Stimulated activated CD4-positive, alpha-beta T cell treated with anti-CD3 and anti-CD28 coated beads, Interleukin-4, amount 100 ng/mL, for 4 hours (primary cell): ENCODE results near the gene MPZL2.

Experiments
- DNase-seq, 2 experiments: peaks; one replicate each; pipeline ENCODE4 v3.0.0-alpha.2; 2020

The MPZL2 gene

DNA sequence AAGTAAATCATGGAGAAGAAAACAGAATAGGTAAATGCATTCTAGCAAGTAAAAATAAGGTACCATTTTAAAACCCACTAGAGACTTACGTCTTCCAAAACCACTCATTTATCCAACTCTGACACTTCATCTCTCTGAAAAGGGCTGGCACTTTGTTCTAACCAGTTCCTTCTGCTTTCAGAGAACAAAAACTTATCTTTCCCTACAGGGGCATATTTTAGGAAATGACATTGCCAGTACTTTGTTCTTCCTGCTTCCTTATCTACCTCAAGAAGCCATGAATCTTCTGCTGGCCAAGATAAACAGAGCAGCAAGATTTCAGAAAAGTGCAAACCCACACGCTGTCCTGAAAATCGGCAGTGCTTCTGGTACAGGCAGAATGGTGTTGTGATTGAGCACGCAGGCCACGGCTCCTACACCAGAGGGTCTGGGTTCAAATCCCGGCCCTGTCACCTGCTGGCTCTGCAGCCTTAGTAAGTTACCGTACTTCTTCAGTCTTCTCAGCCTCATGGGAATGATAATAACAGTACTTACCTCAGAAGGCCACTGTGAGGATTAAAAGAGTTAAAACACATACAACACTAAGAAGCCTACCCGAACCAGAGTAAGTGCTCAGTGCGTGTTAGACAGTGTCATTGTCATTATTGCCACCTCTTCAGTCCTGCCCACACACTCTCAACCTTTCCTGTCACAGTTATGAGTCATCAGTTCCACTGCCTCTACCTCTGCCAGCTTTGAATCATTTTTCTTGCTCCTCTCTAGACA lies 22.9 kb downstream of the MPZL2 start:
- DNase-seq, result peak; percentile 44 to 83

- DNase-seq, result peak in 1 of 2 experiments; percentile 24
Measured at GRCh38 chr11:118239509-118240205, 24.4 kb downstream of the MPZL2 start.

- no peak for DNase-seq
Measured at GRCh38 chr11:118238929-118239328, 25.2 kb downstream of the MPZL2 start.

GRCh38 chr11:118238421-118238820 lies 25.7 kb downstream of the MPZL2 start:
- no peak for DNase-seq

- no peak for DNase-seq
Measured at GRCh38 chr11:118236170-118236569, 27.9 kb downstream of the MPZL2 start.

DNA sequence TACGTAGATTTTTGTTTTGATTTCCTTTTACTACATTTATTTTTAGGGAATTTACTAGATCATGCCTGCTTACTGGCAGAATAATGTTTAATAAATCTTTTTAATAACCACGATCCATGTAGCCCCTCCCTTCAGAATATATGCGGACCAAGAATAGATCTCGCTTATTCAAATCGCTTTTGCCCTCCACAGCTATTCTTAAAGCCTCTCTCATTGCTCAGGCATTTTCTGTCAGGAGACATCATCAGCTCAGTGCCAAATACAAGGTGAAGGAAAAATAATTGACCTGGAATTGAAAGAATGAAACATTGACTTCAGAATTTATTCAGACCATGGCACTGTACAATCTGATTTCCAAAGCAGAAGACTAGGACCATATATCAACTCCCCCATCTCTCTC lies 29.3 kb downstream of the MPZL2 start:
- DNase-seq, result no peak

- DNase-seq, result no peak
Measured at GRCh38 chr11:118233850-118234249, 30.2 kb downstream of the MPZL2 start.

GRCh38 chr11:118233377-118233776 lies 30.7 kb downstream of the MPZL2 start:
- no peak for DNase-seq

DNA sequence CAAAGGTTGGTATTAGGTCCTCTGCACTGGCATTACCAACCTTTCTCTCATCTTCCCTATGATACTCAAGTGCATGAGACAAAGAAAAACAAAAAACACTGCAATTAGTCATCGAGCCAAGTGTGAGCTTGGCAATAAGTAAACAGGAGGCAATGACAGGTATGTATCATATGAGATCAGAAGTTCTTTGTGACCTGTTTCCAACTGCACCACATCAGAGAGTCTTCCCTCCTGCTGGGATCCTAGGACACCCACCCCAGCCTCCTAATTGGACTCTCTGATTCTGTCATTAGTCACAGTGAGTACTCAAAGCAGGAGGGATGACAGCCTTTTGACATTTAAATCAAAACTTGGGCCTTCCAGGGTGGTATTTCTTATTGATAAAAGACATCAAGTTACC lies 31.4 kb downstream of the MPZL2 start:
- DNase-seq, result peak; percentile 30 to 75

- no peak for DNase-seq
Measured at GRCh38 chr11:118231461-118231860, 32.6 kb downstream of the MPZL2 start.

- no peak for DNase-seq
Measured at GRCh38 chr11:118230088-118230487, 34.0 kb downstream of the MPZL2 start.

GRCh38 chr11:118229274-118229847 lies 34.7 kb downstream of the MPZL2 start:
- DNase-seq, result no peak

- no peak for DNase-seq
Measured at GRCh38 chr11:118227865-118228785, 36.0 kb downstream of the MPZL2 start.

GRCh38 chr11:118226781-118227180 lies 37.3 kb downstream of the MPZL2 start:
- no peak for DNase-seq

DNA sequence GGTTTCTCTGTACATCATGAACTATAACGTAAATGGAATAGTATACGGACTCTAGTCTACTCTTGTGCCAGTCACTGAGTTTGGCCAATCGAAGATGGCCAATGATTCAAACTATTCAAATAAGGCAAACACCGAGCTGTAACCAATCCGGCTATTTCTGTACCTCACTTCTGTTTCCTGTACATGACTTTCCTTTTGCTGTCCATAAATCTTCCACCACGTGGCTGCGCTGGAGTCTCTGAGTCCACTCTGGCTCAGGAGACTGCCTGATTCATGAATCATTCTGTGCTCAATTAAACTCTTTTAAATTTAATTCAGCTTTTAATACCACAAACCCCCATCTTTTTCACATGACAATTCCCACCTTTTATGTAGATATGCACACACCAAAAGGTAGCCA lies 37.8 kb downstream of the MPZL2 start:
- DNase-seq, result no peak

DNA sequence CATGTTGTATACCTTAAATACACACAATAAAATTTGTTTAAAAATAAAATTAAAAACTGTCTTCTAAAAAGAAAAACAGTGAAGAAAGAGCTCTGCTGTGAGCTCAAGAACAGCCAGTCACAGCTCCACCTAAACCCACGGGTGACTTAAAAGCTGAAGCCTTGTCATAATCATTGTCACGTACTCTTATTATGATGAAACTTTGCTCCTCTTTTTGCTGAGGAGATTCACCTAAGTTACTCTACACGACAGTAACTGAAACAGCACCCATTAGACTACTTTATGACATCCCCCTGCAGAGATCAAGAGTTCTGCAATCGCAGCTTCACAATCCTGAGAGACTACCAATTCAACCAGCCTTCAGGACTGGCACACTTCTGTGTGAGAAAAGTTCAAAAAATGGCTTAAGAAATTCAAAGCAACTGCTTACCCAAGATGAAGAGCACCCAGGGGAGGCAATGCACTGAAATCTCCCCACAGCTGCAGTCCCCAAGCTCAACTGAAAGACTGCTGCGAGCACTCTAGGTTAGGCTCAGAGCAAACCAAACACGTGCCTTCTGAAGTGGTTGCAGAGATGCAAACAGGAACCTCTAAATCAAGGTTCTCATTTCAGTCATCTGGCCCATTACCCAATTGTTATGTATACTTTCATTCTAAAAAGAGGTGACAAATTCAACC lies 39.4 kb downstream of the MPZL2 start, which contains the start of gene JAML:
JAML (minus strand) TSS at position 501 of the 678 bp plus-strand sequence. CDS start 10,145 bp downstream, outside the sequence.
- DNase-seq, result peak; percentile 43 to 55

DNA sequence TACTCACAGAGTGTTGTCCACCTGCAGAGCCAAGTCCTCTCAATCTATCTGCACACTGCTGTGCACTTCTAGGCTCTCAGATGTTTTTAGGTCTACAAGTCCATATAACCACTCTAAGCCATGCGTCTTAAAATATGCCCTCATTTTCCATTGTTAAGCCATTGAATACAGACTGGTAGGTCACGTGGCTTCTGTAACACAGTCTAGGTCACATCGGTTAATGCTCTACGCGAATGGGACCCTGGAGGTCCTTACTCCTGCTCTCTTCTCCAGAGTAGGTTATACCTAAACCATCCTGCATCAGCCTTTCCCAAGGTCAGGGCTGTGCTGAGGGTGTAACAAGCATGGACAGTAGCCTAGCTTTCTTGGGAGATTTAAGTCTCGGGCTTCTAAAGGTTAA lies 40.1 kb downstream of the MPZL2 start:
- peak in 1 of 2 experiments; percentile 25 for DNase-seq

DNA sequence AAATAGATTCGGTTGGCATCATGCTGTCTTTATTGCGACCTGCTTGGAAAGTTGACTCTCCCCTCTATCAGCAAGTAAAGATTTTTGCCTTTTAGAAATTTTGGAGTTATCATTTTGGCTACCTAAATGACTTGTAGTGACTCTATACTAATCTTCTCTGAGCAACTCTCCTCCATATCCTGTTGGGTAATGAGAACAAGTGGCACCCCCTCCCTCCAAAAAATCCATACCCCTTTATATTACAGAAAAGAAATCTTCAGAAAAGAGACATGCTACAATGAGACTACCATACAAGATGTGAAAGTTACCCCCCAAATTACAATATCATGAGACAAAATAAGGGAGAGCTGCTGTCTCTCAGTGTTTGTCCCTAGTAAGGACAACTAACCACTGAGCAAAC lies 40.5 kb downstream of the MPZL2 start:
- DNase-seq, result no peak

DNA sequence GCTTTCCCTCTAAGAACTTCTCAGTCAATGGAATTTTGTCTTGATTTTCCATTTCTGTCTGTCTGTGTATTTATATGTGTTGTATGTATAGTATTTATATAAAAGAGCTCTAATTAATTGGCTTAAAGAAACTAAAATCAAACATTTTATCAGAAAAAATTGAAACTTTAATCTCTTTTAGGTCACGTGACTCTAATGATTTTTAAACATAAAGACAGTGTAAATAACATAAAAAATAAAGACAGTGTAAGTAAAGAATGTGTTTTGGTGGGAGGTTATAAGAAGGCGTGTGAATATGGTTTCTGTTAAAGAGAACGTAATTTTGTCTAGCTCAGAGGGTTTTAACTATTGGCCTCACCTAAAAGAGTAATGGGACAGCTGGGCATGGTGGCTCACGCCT lies 41.7 kb downstream of the MPZL2 start:
- DNase-seq, result no peak

GRCh38 chr11:118221419-118221818 lies 42.7 kb downstream of the MPZL2 start:
- DNase-seq, result no peak

- no peak for DNase-seq
Measured at GRCh38 chr11:118219732-118220131, 44.4 kb downstream of the MPZL2 start.

DNA sequence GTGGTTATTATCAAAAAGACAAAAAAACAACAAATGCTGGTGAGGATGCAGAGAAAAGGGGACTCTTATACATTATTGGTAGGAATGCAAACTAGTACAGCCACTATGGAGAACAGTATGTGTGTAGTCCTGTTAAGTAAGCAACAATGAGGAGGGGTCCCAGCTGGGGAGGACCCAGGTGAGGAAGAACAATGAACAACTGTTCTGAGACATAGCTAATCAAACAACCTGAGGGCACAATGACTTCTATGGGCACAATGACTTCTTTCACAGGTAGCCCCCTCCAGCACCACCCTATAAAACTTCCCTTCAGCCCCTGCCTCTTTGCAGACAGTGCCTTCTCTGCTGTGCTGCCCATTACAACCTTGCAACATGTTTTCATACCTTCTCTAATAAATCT lies 44.9 kb downstream of the MPZL2 start:
- no peak for DNase-seq
